ENCODE results near the gene NR2C1. TPM values are rescaled to one million over a fixed set of nuclear protein-coding genes. Genes with fewer than 3 reads are reported as not detected.

The NR2C1 gene
- total RNA-seq, 2 donors from 2014 or later: 45.6 to 92.8 TPM

DNA sequence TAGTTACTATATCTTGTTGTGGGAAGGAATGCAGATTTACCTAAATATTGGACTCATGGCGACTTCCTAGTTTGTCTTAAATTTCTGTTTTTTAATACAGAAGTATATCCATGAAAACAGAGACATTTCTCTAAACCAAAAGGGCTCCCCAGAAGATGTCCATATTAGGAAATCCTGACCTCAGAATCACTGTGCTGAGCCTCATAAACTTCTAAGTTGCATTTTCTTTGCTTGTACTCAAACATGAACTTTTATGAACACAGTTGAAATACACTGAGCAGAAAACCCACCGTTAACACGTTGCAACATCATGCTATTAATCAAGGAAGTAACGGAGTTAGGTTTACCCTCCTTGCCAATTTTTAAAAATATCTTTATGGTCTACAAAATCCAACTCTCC lies 42.9 kb upstream of the NR2C1 start:
- TF ChIP-seq, protein P1, sequence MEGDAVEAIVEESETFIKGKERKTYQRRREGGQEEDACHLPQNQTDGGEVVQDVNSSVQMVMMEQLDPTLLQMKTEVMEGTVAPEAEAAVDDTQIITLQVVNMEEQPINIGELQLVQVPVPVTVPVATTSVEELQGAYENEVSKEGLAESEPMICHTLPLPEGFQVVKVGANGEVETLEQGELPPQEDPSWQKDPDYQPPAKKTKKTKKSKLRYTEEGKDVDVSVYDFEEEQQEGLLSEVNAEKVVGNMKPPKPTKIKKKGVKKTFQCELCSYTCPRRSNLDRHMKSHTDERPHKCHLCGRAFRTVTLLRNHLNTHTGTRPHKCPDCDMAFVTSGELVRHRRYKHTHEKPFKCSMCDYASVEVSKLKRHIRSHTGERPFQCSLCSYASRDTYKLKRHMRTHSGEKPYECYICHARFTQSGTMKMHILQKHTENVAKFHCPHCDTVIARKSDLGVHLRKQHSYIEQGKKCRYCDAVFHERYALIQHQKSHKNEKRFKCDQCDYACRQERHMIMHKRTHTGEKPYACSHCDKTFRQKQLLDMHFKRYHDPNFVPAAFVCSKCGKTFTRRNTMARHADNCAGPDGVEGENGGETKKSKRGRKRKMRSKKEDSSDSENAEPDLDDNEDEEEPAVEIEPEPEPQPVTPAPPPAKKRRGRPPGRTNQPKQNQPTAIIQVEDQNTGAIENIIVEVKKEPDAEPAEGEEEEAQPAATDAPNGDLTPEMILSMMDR (IDR thresholded peaks at IDR 0.05): no peak
- Histone ChIP-seq H3K4me3 (no peak overlapping the region), H3K9me3 (no peaks in the 10 kb centered on the region), H3K27me3 (replicated peaks; ENCODE audit: insufficient read depth) (no peaks in the 10 kb centered on the region), H3K4me1 (ENCODE audit: control insufficient read depth in 1 of 2, low read depth in 2 of 2) (peaks cover 5 to 35% of the 10 kb centered on the region in 2 donors), H3K27ac (peak overlapping the region; percentile 56 to 60), H3K36me3 (no peaks in the 10 kb centered on the region)
- DNase-seq (ENCODE audit: low spot score) (no peak), ATAC-seq (ENCODE audit: insufficient number of reproducible peaks, low FRiP score, low read depth) (no peak)

DNA sequence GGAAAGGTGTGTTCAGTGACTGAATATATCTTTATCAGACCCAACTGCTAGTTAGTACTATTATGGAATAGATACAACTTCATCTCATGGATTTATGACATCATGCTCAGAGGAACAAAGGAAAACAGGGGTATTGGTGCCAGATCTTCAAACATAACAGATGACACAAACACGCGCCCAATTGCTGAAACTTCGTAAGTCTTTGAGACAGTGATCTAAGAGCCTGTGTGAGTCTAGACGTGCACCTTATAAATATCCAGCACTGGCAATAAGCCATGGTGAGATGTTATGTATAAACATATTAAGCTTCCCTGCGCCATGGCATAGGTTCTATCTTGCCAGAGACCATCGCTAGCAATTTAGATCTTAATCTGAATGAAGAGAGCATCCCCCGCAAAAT lies 42.2 kb upstream of the NR2C1 start:
- Histone ChIP-seq H3K9me3 (no peaks in the 10 kb centered on the region), H3K4me1 (ENCODE audit: control insufficient read depth in 1 of 2, low read depth in 2 of 2) (peaks cover 5 to 35% of the 10 kb centered on the region in 2 donors), H3K36me3 (no peaks in the 10 kb centered on the region), H3K4me3 (no peak overlapping the region), H3K27ac (no peak overlapping the region), H3K27me3 (replicated peaks; ENCODE audit: insufficient read depth) (no peaks in the 10 kb centered on the region)
- TF ChIP-seq, protein P1 (IDR thresholded peaks at IDR 0.05): no peak
- no peak for ATAC-seq (ENCODE audit: insufficient number of reproducible peaks, low FRiP score, low read depth)
- DNase-seq (ENCODE audit: low spot score): no peak

DNA sequence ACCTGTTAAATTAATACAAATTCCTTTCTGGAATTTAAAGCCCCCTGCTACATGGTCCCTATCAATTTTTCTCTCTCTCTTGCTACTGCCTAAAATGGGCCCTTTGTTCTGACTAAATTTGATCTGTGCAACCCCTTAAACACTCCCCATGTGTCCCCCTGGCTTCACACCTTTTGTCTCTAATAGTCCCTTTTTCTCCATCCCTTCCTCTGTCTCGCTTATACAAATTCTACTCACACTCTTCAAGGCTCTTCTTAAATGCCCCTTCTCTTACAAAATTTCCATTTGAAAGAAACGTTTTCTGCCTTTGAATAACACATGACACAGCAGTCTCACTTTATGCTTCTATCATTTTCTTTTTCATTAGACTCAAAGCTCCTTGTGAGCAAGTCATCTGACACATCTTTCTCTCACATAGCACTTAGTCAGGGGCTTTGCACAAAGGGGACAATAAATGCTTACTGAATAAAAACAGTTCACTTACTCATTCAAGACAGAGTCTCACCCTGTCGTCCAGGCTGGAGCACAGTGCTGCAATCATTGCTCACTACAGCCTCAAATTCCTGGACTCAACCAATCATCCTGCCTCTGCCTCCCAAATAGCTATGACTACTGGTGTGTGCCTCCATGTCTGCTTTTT lies 41.5 kb upstream of the NR2C1 start:
- no peaks in the 10 kb centered on the region for H3K9me3 ChIP-seq
- no peak for ATAC-seq (ENCODE audit: insufficient number of reproducible peaks, low FRiP score, low read depth)
- H3K27ac ChIP-seq: no peak overlapping the region
- TF ChIP-seq, protein P1 (IDR thresholded peaks at IDR 0.05): no peak
- H3K36me3 ChIP-seq: no peaks in the 10 kb centered on the region
- H3K4me3 ChIP-seq: no peak overlapping the region
- peaks cover 5 to 35% of the 10 kb centered on the region in 2 donors for H3K4me1 ChIP-seq (ENCODE audit: control insufficient read depth in 1 of 2, low read depth in 2 of 2)
- H3K27me3 ChIP-seq (replicated peaks; ENCODE audit: insufficient read depth): no peaks in the 10 kb centered on the region
- no peak for DNase-seq (ENCODE audit: low spot score)

DNA sequence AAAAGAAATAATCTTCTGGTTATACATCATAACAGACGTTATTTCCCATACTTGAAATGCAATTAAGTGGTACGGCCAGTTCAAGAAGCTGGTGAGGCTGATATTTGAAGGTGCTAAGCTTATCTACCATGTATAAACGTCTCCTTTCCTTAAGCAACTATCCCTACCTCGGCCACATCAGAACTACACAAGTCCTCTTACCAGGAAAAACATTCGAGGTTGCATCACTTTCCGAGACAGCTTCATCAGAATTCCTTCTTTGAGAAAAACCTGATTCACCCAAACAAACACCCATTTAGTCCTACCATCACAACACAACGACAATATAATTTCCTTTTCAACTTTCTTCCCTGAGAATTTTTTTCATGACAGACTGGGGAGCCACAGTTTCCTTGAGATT lies 33.9 kb upstream of the NR2C1 start:
- Histone ChIP-seq H3K27me3 (replicated peaks; ENCODE audit: insufficient read depth) (no peaks in the 10 kb centered on the region), H3K27ac (no peak overlapping the region), H3K4me1 (ENCODE audit: control insufficient read depth in 1 of 2, low read depth in 2 of 2) (no peaks in the 10 kb centered on the region), H3K4me3 (no peak overlapping the region), H3K36me3 (peaks cover 5% of the 10 kb centered on the region), H3K9me3 (no peaks in the 10 kb centered on the region)
- ATAC-seq (ENCODE audit: insufficient number of reproducible peaks, low FRiP score, low read depth) (no peak), DNase-seq (ENCODE audit: low spot score) (no peak)
- TF ChIP-seq, protein P1 (IDR thresholded peaks at IDR 0.05): no peak

DNA sequence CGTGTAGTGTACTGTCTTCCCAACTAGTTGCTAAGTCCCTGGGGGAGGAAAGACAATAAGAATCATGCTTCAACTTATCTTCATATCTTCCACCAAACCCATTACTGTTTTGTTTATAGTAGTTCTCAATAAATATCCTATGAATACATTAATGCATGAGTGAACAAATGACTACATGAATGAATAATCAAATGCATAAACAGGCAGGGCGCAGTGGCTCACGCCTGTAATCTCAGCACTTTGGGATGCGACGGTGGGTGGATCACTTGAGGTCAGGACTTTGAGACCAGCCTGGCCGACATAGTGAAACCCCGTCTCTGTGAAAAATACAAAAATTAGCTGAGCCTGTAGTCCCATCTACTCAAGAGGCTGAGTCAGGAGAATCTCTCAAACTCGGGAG lies 32.1 kb upstream of the NR2C1 start:
- no peaks in the 10 kb centered on the region for H3K9me3 ChIP-seq
- no peaks in the 10 kb centered on the region for H3K4me1 ChIP-seq (ENCODE audit: control insufficient read depth in 1 of 2, low read depth in 2 of 2)
- no peak for ATAC-seq (ENCODE audit: insufficient number of reproducible peaks, low FRiP score, low read depth)
- no peaks in the 10 kb centered on the region for H3K27me3 ChIP-seq (replicated peaks; ENCODE audit: insufficient read depth)
- no peak overlapping the region for H3K27ac ChIP-seq
- H3K36me3 ChIP-seq: peaks cover 5% of the 10 kb centered on the region
- TF ChIP-seq, protein P1 (IDR thresholded peaks at IDR 0.05): no peak
- DNase-seq (ENCODE audit: low spot score): no peak
- no peak overlapping the region for H3K4me3 ChIP-seq
